Keratinocyte (primary cell): Measurements from ENCODE around the gene GLIS2. TPM values are rescaled to one million over a fixed set of nuclear protein-coding genes. Genes with fewer than 3 reads are reported as not detected.

ENCODE experiments used
- DNase-seq: peaks from one replicate; pipeline ENCODE4 v3.0.0-alpha.2; 2011; ENCODE audit warnings: low read depth, missing footprints, low spot score
- FAIRE-seq: peaks from 2 replicates; lab custom pipeline; 2011; peaks lifted over from hg19 to GRCh38; lab: Jason Lieb, UNC
- H2AFZ ChIP-seq: 2 replicates; pipeline ENCODE4 v1.6.0; 2012; ENCODE audit warnings: low read length, control low read depth, inconsistent platforms; ENCODE audit not compliant: control insufficient read depth
- H3K27ac ChIP-seq: 2 replicates; pipeline ENCODE4 v1.5.1; 2011; ENCODE audit warnings: low read length; ENCODE audit not compliant: control insufficient read depth, insufficient read depth
- H3K27me3 ChIP-seq: 3 replicates; pipeline ENCODE4 v1.6.0; 2011; ENCODE audit warnings: low read length; ENCODE audit not compliant: control insufficient read depth, insufficient read depth; ENCODE audit errors: extremely low read depth
- H3K36me3 ChIP-seq, 2 experiments: 2 replicates in 1 of 2; 3 replicates in 1 of 2; pipeline ENCODE4 v1.5.1; 2011; ENCODE audit warnings: low read length in 2 of 2, mild to moderate bottlenecking in 1 of 2; ENCODE audit not compliant: control insufficient read depth in 2 of 2, insufficient read depth in 2 of 2; ENCODE audit errors: extremely low read depth in 1 of 2
- H3K4me1 ChIP-seq: 3 replicates; pipeline ENCODE4 v1.5.1; 2011; ENCODE audit warnings: low read length; ENCODE audit not compliant: control insufficient read depth, insufficient read depth; ENCODE audit errors: extremely low read depth
- H3K4me2 ChIP-seq: 3 replicates; pipeline ENCODE4 v1.6.0; 2011; ENCODE audit warnings: low read depth, low read length; ENCODE audit not compliant: control insufficient read depth, insufficient read depth; ENCODE audit errors: extremely low read depth
- H3K4me3 ChIP-seq, 3 experiments: fragments of 200-600 bp in 1 of 3; sonication (generic) in 1 of 3; 2 replicates in 2 of 3; 3 replicates in 1 of 3; pipeline ENCODE4 v1.5.1; 2011 to 2016; ENCODE audit warnings: low read length in 3 of 3, mild to moderate bottlenecking in 3 of 3, control low read depth in 2 of 3, inconsistent platforms in 1 of 3, low read depth in 1 of 3, mixed read lengths in 1 of 3, mixed run types in 1 of 3, moderate library complexity in 1 of 3; ENCODE audit not compliant: control insufficient read depth in 2 of 3, insufficient read depth in 2 of 3; ENCODE audit errors: extremely low read depth in 1 of 3
- H3K79me2 ChIP-seq: 2 replicates; pipeline ENCODE4 v1.6.0; 2012; ENCODE audit warnings: low read length; ENCODE audit not compliant: control insufficient read depth, insufficient read depth
- H3K9ac ChIP-seq: 3 replicates; pipeline ENCODE4 v1.6.0; 2011; ENCODE audit warnings: low read length; ENCODE audit not compliant: control insufficient read depth, insufficient read depth; ENCODE audit errors: extremely low read depth
- H3K9me1 ChIP-seq: 3 replicates; pipeline ENCODE4 v1.6.0; 2011; ENCODE audit warnings: low read length; ENCODE audit not compliant: control insufficient read depth, insufficient read depth; ENCODE audit errors: extremely low read depth
- H3K9me3 ChIP-seq: 2 replicates; pipeline ENCODE4 v1.5.1; 2012; ENCODE audit warnings: low read depth, low read length; ENCODE audit not compliant: control insufficient read depth
- H4K20me1 ChIP-seq: 3 replicates; pipeline ENCODE4 v1.6.0; 2011; ENCODE audit warnings: low read length; ENCODE audit not compliant: control insufficient read depth, insufficient read depth; ENCODE audit errors: extremely low read depth
- CTCF ChIP-seq, 3 experiments: IDR thresholded peaks in 1 of 3; conservative IDR thresholded peaks in 1 of 3; optimal IDR thresholded peaks in 1 of 3; 2 replicates in 2 of 3; 3 replicates in 1 of 3; pipeline versions ENCODE3 to v1.5.1; 2011; ENCODE audit warnings: low read length in 3 of 3, mild to moderate bottlenecking in 3 of 3, moderate library complexity in 2 of 3, control low read depth in 1 of 3, inconsistent platforms in 1 of 3; ENCODE audit not compliant: insufficient read depth in 2 of 3; ENCODE audit errors: extremely low read depth in 1 of 3
- EZH2 ChIP-seq: IDR thresholded peaks from one replicate; pipeline ENCODE4 v1.6.1; 2012; ENCODE audit warnings: inconsistent platforms, mild to moderate bottlenecking, low read length, moderate library complexity
- dilution Hi-C: fragments of 300-500 bp; cut with MboI; formaldehyde crosslinking; loops from one replicate; pipeline ENCODE4 v1.7.0; 2020; ENCODE audit warnings: low sequenced_read_pairs; ENCODE audit not compliant: extremely low pct_ligation_motif_present
- polyA plus RNA-seq, 5 experiments: library from polyadenylated mRNA; depleted of rRNA in 3 of 5; stranded (reverse) in 3 of 5; stranded (forward) in 1 of 5; unstranded in 1 of 5; fragments of >200 nt; gene quantifications; 1 replicate in 1 of 5; 2 replicates in 3 of 5; 3 replicates in 1 of 5; pipeline versions ENCODE4 v1.2.1 to v1.2.3, GENCODE V29; 2011 to 2012; ENCODE audit warnings: missing spikeins in 2 of 5, low read depth in 1 of 5, low replicate concordance in 1 of 5

GLIS2 gene
- polyA plus RNA-seq, 1 donor (not counting 4 experiments of a cell fraction or from before 2014, with no cell fraction given): 0.63 TPM

- Histone ChIP-seq H3K27me3 (no peaks in the 10 kb centered on the region), H3K4me3 (no peak overlapping the region), H3K9me1 (peaks cover 2% of the 10 kb centered on the region), H3K36me3 (no peaks in the 10 kb centered on the region), H2AFZ (no peak overlapping the region), H3K4me2 (no peak overlapping the region), H3K9ac (no peak overlapping the region), H3K4me1 (peaks cover 33% of the 10 kb centered on the region), H3K79me2 (peaks cover 72% of the 10 kb centered on the region), H4K20me1 (peaks cover 12% of the 10 kb centered on the region), H3K27ac (no peak overlapping the region), H3K9me3 (no peaks in the 10 kb centered on the region)
- FAIRE-seq: no peak
- DNase-seq: no peak
- dilution Hi-C loops: no loop called here
- TF ChIP-seq CTCF (optimal IDR thresholded peaks at IDR 0.05 in 1 of 3, IDR thresholded peaks at IDR 0.05 in 1 of 3, conservative IDR thresholded peaks at IDR 0.05 in 1 of 3; ENCODE audit: extremely low read depth in 1 of 3, insufficient read depth in 2 of 3, low read length in 3 of 3): no peak
- no peak for TF ChIP-seq EZH2
Observed at GRCh38 chr16:4322121-4323052, 6.5 kb downstream of the GLIS2 start.

GRCh38 chr16:4323071-4323844, 7.4 kb downstream of the GLIS2 start:
- peaks cover 64% of the 10 kb centered on the region for H3K79me2 ChIP-seq

More at GRCh38 chr16:4323071-4323844, 7.4 kb downstream of the GLIS2 start:
- peaks cover 12% of the 10 kb centered on the region for H4K20me1 ChIP-seq
- TF ChIP-seq CTCF (optimal IDR thresholded peaks at IDR 0.05 in 1 of 3, IDR thresholded peaks at IDR 0.05 in 1 of 3, conservative IDR thresholded peaks at IDR 0.05 in 1 of 3; ENCODE audit: extremely low read depth in 1 of 3, insufficient read depth in 2 of 3, low read length in 3 of 3): no peak
- no peak for TF ChIP-seq EZH2
- no peaks in the 10 kb centered on the region for H3K27me3 ChIP-seq
- no peak overlapping the region for H2AFZ ChIP-seq
- FAIRE-seq (no peak), DNase-seq (no peak)
- no peaks in the 10 kb centered on the region for H3K9me3 ChIP-seq
- H3K4me2 ChIP-seq: peak overlapping the region; percentile 37
- no peaks in the 10 kb centered on the region for H3K9me1 ChIP-seq
- no peak overlapping the region for H3K4me3 ChIP-seq
- dilution Hi-C loops: no loop called here
- peak overlapping the region; percentile 42 for H3K9ac ChIP-seq
- H3K27ac ChIP-seq: no peak overlapping the region
- no peaks in the 10 kb centered on the region for H3K36me3 ChIP-seq
- peaks cover 33% of the 10 kb centered on the region for H3K4me1 ChIP-seq
